GM21381 (cell line): Measurements from ENCODE around the gene RAMACL.

Experiments
- ATAC-seq: cut with Tn5 transposase; IDR thresholded peaks from one replicate; pipeline ENCODE4 v1.9.1; 2021; ENCODE audit warnings: mild to moderate bottlenecking, moderate library complexity; ENCODE audit not compliant: unreplicated experiment

Gene RAMACL

GRCh38 chr6:166534658-166535406, 51.6 kb downstream of the RAMACL start:
- no peak for ATAC-seq

- no peak for ATAC-seq
Measured at GRCh38 chr6:166533205-166533824, 53.2 kb downstream of the RAMACL start.
